Endothelial cell of umbilical vein (primary cell): Measurements from ENCODE around the gene ANXA11. TPM values are rescaled to one million over a fixed set of nuclear protein-coding genes. Genes with fewer than 3 reads are reported as not detected.

Source experiments
- BruUV-seq: library from RNA; stranded (reverse); fragments of 400-500 nt; replicated peaks from 2 replicates; lab custom pipeline; 2021; lab: Mats Ljungman, UMichigan
- CTCF ChIA-PET: fragments of 300-600, 350-600 bp; sonication (Branson Sonifier 250); formaldehyde crosslinking; loops from one replicate; lab custom pipeline; 2021; ENCODE audit warnings: antibody characterized with exemption, inconsistent platforms; lab: Charles Lee
- POLR2A ChIA-PET: fragments of 300-600, 350-600 bp; sonication (Branson Sonifier 250); formaldehyde crosslinking; loops from one replicate; lab custom pipeline; 2021; ENCODE audit warnings: antibody characterized with exemption, inconsistent platforms; lab: Charles Lee
- DNase-seq: peaks from one replicate; pipeline ENCODE4 v3.0.0-alpha.2; 2011; ENCODE audit warnings: low read depth, low spot score
- FAIRE-seq: peaks from 2 replicates; lab custom pipeline; 2011; peaks lifted over from hg19 to GRCh38; lab: Jason Lieb, UNC
- H2AFZ ChIP-seq: 2 replicates; pipeline ENCODE4 v1.6.0; 2012; ENCODE audit warnings: low read depth, low read length, control low read depth, inconsistent platforms
- H3K27ac ChIP-seq: 2 replicates; pipeline ENCODE4 v1.5.1; 2011; ENCODE audit warnings: low read depth, mild to moderate bottlenecking, control low read depth, low read length, moderate library complexity; ENCODE audit not compliant: insufficient read depth
- H3K27me3 ChIP-seq, 2 experiments: 2 replicates each; pipeline versions ENCODE4 v1.6.0 to v1.6.1; 2011; ENCODE audit warnings: low read length in 2 of 2, mixed read lengths in 1 of 2; ENCODE audit not compliant: control insufficient read depth in 2 of 2, insufficient read depth in 2 of 2
- H3K36me3 ChIP-seq, 2 experiments: 2 replicates in 1 of 2; 3 replicates in 1 of 2; pipeline ENCODE4 v1.5.1; 2011; ENCODE audit warnings: low read length in 2 of 2, mild to moderate bottlenecking in 1 of 2, moderate library complexity in 1 of 2; ENCODE audit not compliant: control insufficient read depth in 2 of 2, insufficient read depth in 2 of 2; ENCODE audit errors: extremely low read depth in 1 of 2
- H3K4me1 ChIP-seq: 3 replicates; pipeline ENCODE4 v1.5.1; 2011; ENCODE audit warnings: mild to moderate bottlenecking, low read length; ENCODE audit not compliant: control insufficient read depth, insufficient read depth; ENCODE audit errors: extremely low read depth
- H3K4me2 ChIP-seq: 2 replicates; pipeline ENCODE4 v1.6.1; 2011; ENCODE audit warnings: low read length, control low read depth, mixed read lengths; ENCODE audit not compliant: insufficient read depth
- H3K4me3 ChIP-seq, 3 experiments: fragments of 200-600 bp in 1 of 3; sonication (generic), shearing (Covaris generic) in 1 of 3; replicated peaks in 1 of 3; 2 replicates each; pipeline ENCODE4 v1.5.1; 2011 to 2016; ENCODE audit warnings: control low read depth in 3 of 3, low read length in 3 of 3, mild to moderate bottlenecking in 2 of 3, inconsistent platforms in 1 of 3, low read depth in 1 of 3, moderate library complexity in 1 of 3; ENCODE audit not compliant: insufficient read depth in 1 of 3
- H3K79me2 ChIP-seq: 2 replicates; pipeline ENCODE4 v1.6.0; 2012; ENCODE audit warnings: low read length, inconsistent platforms; ENCODE audit not compliant: control insufficient read depth, insufficient read depth
- H3K9ac ChIP-seq: replicated peaks from 2 replicates; pipeline ENCODE3; 2011; ENCODE audit warnings: low read length, control low read depth; ENCODE audit not compliant: insufficient read depth; ENCODE audit errors: extremely low read depth
- H3K9me1 ChIP-seq: replicated peaks from 3 replicates; pipeline ENCODE4 v1.6.0; 2011; ENCODE audit warnings: mild to moderate bottlenecking, low read length; ENCODE audit not compliant: control insufficient read depth, insufficient read depth; ENCODE audit errors: extremely low read depth
- H3K9me3 ChIP-seq: replicated peaks from 2 replicates; pipeline ENCODE4 v1.5.1; 2012; ENCODE audit warnings: low read length, inconsistent platforms; ENCODE audit not compliant: control insufficient read depth, insufficient read depth
- H4K20me1 ChIP-seq: replicated peaks from 2 replicates; pipeline ENCODE3; 2011; ENCODE audit warnings: mild to moderate bottlenecking, low read length; ENCODE audit not compliant: control insufficient read depth, insufficient read depth; ENCODE audit errors: extremely low read depth
- EZH2 ChIP-seq: IDR thresholded peaks from 2 replicates; pipeline ENCODE4 v1.6.1; 2012; ENCODE audit warnings: borderline replicate concordance, low read depth, mild to moderate bottlenecking, moderate library complexity, low read length, inconsistent platforms; ENCODE audit not compliant: severe bottlenecking
- GATA2 ChIP-seq: IDR thresholded peaks from 2 replicates; pipeline ENCODE4 v1.7.0; 2011; ENCODE audit warnings: low read depth, mild to moderate bottlenecking, moderate library complexity, mixed read lengths, low read length; ENCODE audit not compliant: insufficient read length, insufficient read depth
- POLR2AphosphoS5 ChIP-seq: IDR thresholded peaks from 2 replicates; pipeline ENCODE4 v1.6.1; 2012; ENCODE audit warnings: low read depth, mild to moderate bottlenecking, control low read depth, low read length, moderate library complexity; ENCODE audit not compliant: insufficient read depth
- dilution Hi-C: fragments of 300-500 bp; cut with MboI; formaldehyde crosslinking; loops from one replicate; pipeline ENCODE4 v1.15.0; 2019; ENCODE audit warnings: low sequenced_read_pairs; ENCODE audit not compliant: extremely low pct_ligation_motif_present
- intact Hi-C: fragments of 100-400 bp; cut with micrococcal nuclease; formaldehyde crosslinking; loops from one replicate; pipeline ENCODE4 v1.10.0; 2022
- polyA plus RNA-seq, 4 experiments: library from polyadenylated mRNA; depleted of rRNA in 3 of 4; stranded (reverse) in 3 of 4; unstranded in 1 of 4; fragments of >200 nt; gene quantifications; 2 replicates each; pipeline versions ENCODE4 v1.2.1 to v1.2.3, GENCODE V29; 2011 to 2012; ENCODE audit warnings: missing spikeins in 1 of 4
- total RNA-seq: library from RNA; stranded (reverse); gene quantifications from 2 replicates; pipeline ENCODE4 v1.2.3, GENCODE V29; 2021
- TF ChIP-seq, protein P1 (sequence below), 2 donors: IDR thresholded peaks; 1 replicate in 1 of 2; 2 replicates in 1 of 2; pipeline ENCODE4 v1.5.1; 2011; ENCODE audit warnings: low read length in 2 of 2, mild to moderate bottlenecking in 2 of 2, moderate library complexity in 2 of 2, control low read depth in 1 of 2, inconsistent platforms in 1 of 2, low read depth in 1 of 2; ENCODE audit not compliant: insufficient read depth in 1 of 2; ENCODE audit errors: extremely low read depth in 1 of 2
- TF ChIP-seq, protein P2 (sequence below): IDR thresholded peaks from 2 replicates; pipeline ENCODE4 v1.6.1; 2011; ENCODE audit not compliant: insufficient read depth, insufficient read length

ANXA11 gene
- total and polyA plus RNA-seq, 2 donors (not counting 3 experiments of a cell fraction or from before 2014, with no cell fraction given): 59.2 to 143 TPM

DNA sequence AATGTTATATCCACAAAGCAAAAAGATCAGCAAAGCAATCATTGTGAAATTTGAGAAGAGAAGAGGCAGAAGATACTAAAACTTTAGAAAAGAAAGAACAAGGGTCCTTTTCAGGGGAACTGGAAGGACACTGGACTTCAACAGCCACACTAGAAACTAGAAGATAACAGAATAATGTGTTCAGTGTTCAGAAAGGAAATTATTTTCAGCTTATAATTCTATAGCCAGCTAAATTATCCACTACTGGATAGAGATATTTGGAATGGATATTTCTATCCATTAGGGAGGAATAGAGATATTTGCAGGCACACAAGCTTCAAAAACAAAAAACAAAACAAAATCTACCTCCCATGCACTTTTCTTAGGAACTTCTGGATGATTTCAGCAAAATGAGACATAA, 12.8 kb downstream of the ANXA11 start:
- Histone ChIP-seq H3K27me3 (no peaks in the 10 kb centered on the region), H3K4me3 (no peak overlapping the region), H4K20me1 (no peaks in the 10 kb centered on the region), H3K27ac (no peak overlapping the region), H3K4me2 (no peak overlapping the region), H3K4me1 (peaks cover 5% of the 10 kb centered on the region), H3K9me1 (no peaks in the 10 kb centered on the region), H3K79me2 (peaks cover 83% of the 10 kb centered on the region), H2AFZ (no peak overlapping the region), H3K9me3 (no peaks in the 10 kb centered on the region), H3K36me3 (no peaks in the 10 kb centered on the region), H3K9ac (no peak overlapping the region)
- CTCF ChIA-PET: interaction anchor here (2.0 kb wide), 1 partner anchor 24 kb away, joined by 5 read pairs; no protein-coding TSS in a partner anchor
- BruUV-seq: no TSS peak
- DNase-seq (no peak), FAIRE-seq (no peak)
- intact Hi-C loops: no loop called here
- TF ChIP-seq, protein P1, sequence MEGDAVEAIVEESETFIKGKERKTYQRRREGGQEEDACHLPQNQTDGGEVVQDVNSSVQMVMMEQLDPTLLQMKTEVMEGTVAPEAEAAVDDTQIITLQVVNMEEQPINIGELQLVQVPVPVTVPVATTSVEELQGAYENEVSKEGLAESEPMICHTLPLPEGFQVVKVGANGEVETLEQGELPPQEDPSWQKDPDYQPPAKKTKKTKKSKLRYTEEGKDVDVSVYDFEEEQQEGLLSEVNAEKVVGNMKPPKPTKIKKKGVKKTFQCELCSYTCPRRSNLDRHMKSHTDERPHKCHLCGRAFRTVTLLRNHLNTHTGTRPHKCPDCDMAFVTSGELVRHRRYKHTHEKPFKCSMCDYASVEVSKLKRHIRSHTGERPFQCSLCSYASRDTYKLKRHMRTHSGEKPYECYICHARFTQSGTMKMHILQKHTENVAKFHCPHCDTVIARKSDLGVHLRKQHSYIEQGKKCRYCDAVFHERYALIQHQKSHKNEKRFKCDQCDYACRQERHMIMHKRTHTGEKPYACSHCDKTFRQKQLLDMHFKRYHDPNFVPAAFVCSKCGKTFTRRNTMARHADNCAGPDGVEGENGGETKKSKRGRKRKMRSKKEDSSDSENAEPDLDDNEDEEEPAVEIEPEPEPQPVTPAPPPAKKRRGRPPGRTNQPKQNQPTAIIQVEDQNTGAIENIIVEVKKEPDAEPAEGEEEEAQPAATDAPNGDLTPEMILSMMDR (IDR thresholded peaks at IDR 0.05; ENCODE audit: extremely low read depth in 1 of 2, insufficient read depth in 1 of 2, low read depth in 1 of 2, low read length in 2 of 2): no peak
- TF ChIP-seq POLR2AphosphoS5 (no peak), EZH2 (no peak), GATA2 (no peak)
- TF ChIP-seq, protein P2, sequence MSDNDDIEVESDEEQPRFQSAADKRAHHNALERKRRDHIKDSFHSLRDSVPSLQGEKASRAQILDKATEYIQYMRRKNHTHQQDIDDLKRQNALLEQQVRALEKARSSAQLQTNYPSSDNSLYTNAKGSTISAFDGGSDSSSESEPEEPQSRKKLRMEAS: no peak
- POLR2A ChIA-PET: no interaction called here
- dilution Hi-C loops: no loop called here
